GM19468 (cell line): ENCODE data around the gene PRKCH.
A peak's percentile ranks its signal among the peaks of the same experiment; 100 is the strongest.
"Not testable (repeated sequence)": the region's sequence is repeated elsewhere in the genome, so short reads cannot be mapped to it uniquely, and the experiment has no call there.

Experiments used
- ATAC-seq: cut with Tn5 transposase; IDR thresholded peaks from one replicate; pipeline ENCODE4 v1.9.1; 2021; ENCODE audit warnings: mild to moderate bottlenecking, moderate library complexity, moderate number of reproducible peaks; ENCODE audit not compliant: unreplicated experiment; ENCODE audit errors: extremely low read depth

Gene PRKCH

GRCh38 chr14:61517911-61518384, 196.6 kb downstream of the PRKCH start:
- ATAC-seq = no peak

- ATAC-seq = no peak
Observed at GRCh38 chr14:61518403-61518802, 197.0 kb downstream of the PRKCH start.

GRCh38 chr14:61519106-61519505, 197.7 kb downstream of the PRKCH start:
- ATAC-seq = no peak

GRCh38 chr14:61519735-61520134, 198.4 kb downstream of the PRKCH start:
- ATAC-seq = no peak

- no peak for ATAC-seq
Observed at GRCh38 chr14:61520576-61520975, 199.2 kb downstream of the PRKCH start.

- no peak for ATAC-seq
Observed at GRCh38 chr14:61521773-61522172, 200.4 kb downstream of the PRKCH start.

- ATAC-seq = no peak
Observed at GRCh38 chr14:61523751-61524150, 202.4 kb downstream of the PRKCH start.

GRCh38 chr14:61524211-61524806, 202.9 kb downstream of the PRKCH start:
- no peak for ATAC-seq

GRCh38 chr14:61524936-61525292, 203.5 kb downstream of the PRKCH start:
- ATAC-seq = no peak

- peak; percentile 75 for ATAC-seq
Observed at GRCh38 chr14:61525293-61526011, 204.1 kb downstream of the PRKCH start.

GRCh38 chr14:61526405-61527312, 205.3 kb downstream of the PRKCH start:
- no peak for ATAC-seq

GRCh38 chr14:61527325-61528100, 206.1 kb downstream of the PRKCH start:
- ATAC-seq = no peak

GRCh38 chr14:61528591-61529021, 207.2 kb downstream of the PRKCH start:
- no peak for ATAC-seq

- not testable (repeated sequence) for ATAC-seq
Observed at GRCh38 chr14:61529360-61529759, 208.0 kb downstream of the PRKCH start.

GRCh38 chr14:61530296-61530695, 208.9 kb downstream of the PRKCH start:
- no peak for ATAC-seq

- ATAC-seq = no peak
Observed at GRCh38 chr14:61530896-61531295, 209.5 kb downstream of the PRKCH start.

GRCh38 chr14:61531465-61532122, 210.2 kb downstream of the PRKCH start:
- no peak for ATAC-seq

GRCh38 chr14:61532123-61532505, 210.7 kb downstream of the PRKCH start:
- no peak for ATAC-seq

GRCh38 chr14:61532763-61533162, 211.4 kb downstream of the PRKCH start:
- no peak for ATAC-seq
